Activated CD4-positive, alpha-beta memory T cell treated with anti-CD3 and anti-CD28 coated beads, Interleukin-2, amount 10 ng/mL, durations not matched to agents 7 days and 5 days (primary cell): Measurements from ENCODE around the gene PCNX1. TPM values are rescaled to one million over a fixed set of nuclear protein-coding genes. Genes with fewer than 3 reads are reported as not detected.

Source experiments
- CTCF ChIA-PET: fragments of 350-600 bp; sonication (Branson Sonifier 250); formaldehyde crosslinking; loops from one replicate; lab custom pipeline; 2021; ENCODE audit warnings: antibody characterized with exemption, inconsistent platforms; lab: Charles Lee
- POLR2A ChIA-PET: fragments of 350-600 bp; sonication (Branson Sonifier 250); formaldehyde crosslinking; loops from one replicate; lab custom pipeline; 2021; ENCODE audit warnings: antibody characterized with exemption; lab: Charles Lee
- DNase-seq: peaks from one replicate; pipeline ENCODE4 v3.0.0-alpha.2; 2020
- H3K27ac Mint-ChIP-seq: one replicate; pipeline ENCODE4 v1.8.0; 2021; ENCODE audit warnings: mild to moderate bottlenecking, mixed read lengths
- H3K27me3 Mint-ChIP-seq: one replicate; pipeline ENCODE4 v1.8.0; 2021; ENCODE audit warnings: mixed read lengths
- H3K36me3 Mint-ChIP-seq: one replicate; pipeline ENCODE4 v1.8.0; 2021; ENCODE audit warnings: low read depth, mixed read lengths
- H3K4me1 Mint-ChIP-seq: one replicate; pipeline ENCODE4 v1.8.0; 2021; ENCODE audit warnings: mixed read lengths
- H3K4me3 Mint-ChIP-seq: one replicate; pipeline ENCODE4 v1.8.0; 2021; ENCODE audit warnings: mild to moderate bottlenecking, mixed read lengths
- H3K9me3 Mint-ChIP-seq: one replicate; pipeline ENCODE4 v1.8.0; 2021; ENCODE audit warnings: mixed read lengths
- total RNA-seq, 2 experiments: library from RNA; stranded (reverse); gene quantifications; one replicate each; pipeline ENCODE4 v1.2.3, GENCODE V29; 2021

PCNX1 gene
- total RNA-seq, 2 experiments from 2014 or later, result 56.9 to 60.4 TPM

GRCh38 chr14:70890826-70891659 lies 16.2 kb upstream of the PCNX1 start:
- peaks cover 3% of the 10 kb centered on the region for H3K27me3 Mint-ChIP-seq
- CTCF ChIA-PET, result interaction anchor here (1.2 to 6.1 kb wide), 3 partner anchors 16 to 97 kb away, joined by 3 to 37 read pairs (median 4); partner anchors contain the start of gene PCNX1
- H3K4me1 Mint-ChIP-seq, result peaks cover 92% of the 10 kb centered on the region
- H3K27ac Mint-ChIP-seq, result no peak overlapping the region
- DNase-seq, result no peak
- no peaks in the 10 kb centered on the region for H3K9me3 Mint-ChIP-seq
- POLR2A ChIA-PET, result interaction anchor here (1.3 to 7.2 kb wide), 2 partner anchors 15 to 98 kb away, joined by 3 to 62 read pairs; partner anchors contain the start of gene PCNX1
- H3K36me3 Mint-ChIP-seq, result no peaks in the 10 kb centered on the region
- H3K4me3 Mint-ChIP-seq, result no peak overlapping the region

GRCh38 chr14:70891737-70892136 lies 15.5 kb upstream of the PCNX1 start:
- H3K4me3 Mint-ChIP-seq, result no peak overlapping the region
- DNase-seq, result no peak
- no peak overlapping the region for H3K27ac Mint-ChIP-seq
- H3K27me3 Mint-ChIP-seq, result peaks cover 9% of the 10 kb centered on the region
- ChIA-PET POLR2A (interaction anchor here (7.2 kb wide), 1 partner anchor 15 kb away, joined by 62 read pairs; the partner anchor contains the start of gene PCNX1), CTCF (interaction anchor here (1.2 to 6.1 kb wide), 3 partner anchors 15 to 96 kb away, joined by 3 to 37 read pairs (median 4); partner anchors contain the start of gene PCNX1)
- peaks cover 89% of the 10 kb centered on the region for H3K4me1 Mint-ChIP-seq
- H3K36me3 Mint-ChIP-seq, result peaks cover 5% of the 10 kb centered on the region
- H3K9me3 Mint-ChIP-seq, result peaks cover 4% of the 10 kb centered on the region

GRCh38 chr14:70893062-70893845 lies 14.0 kb upstream of the PCNX1 start:
- ChIA-PET POLR2A (interaction anchor here (1.2 to 7.2 kb wide), 4 partner anchors 13 to 72 kb away, joined by 4 to 62 read pairs (median 10); partner anchors contain the start of gene PCNX1), CTCF (interaction anchor here (1.0 to 6.1 kb wide), 2 partner anchors 13 to 78 kb away, joined by 5 to 37 read pairs; partner anchors contain the start of gene PCNX1)
- peak overlapping the region; percentile 31 for H3K4me3 Mint-ChIP-seq
- peak overlapping the region; percentile 77 for H3K27ac Mint-ChIP-seq
- H3K27me3 Mint-ChIP-seq, result peaks cover 22% of the 10 kb centered on the region
- peaks cover 5% of the 10 kb centered on the region for H3K36me3 Mint-ChIP-seq
- peaks cover 4% of the 10 kb centered on the region for H3K9me3 Mint-ChIP-seq
- H3K4me1 Mint-ChIP-seq, result peaks cover 74% of the 10 kb centered on the region
- DNase-seq, result no peak

GRCh38 chr14:70893858-70894291 lies 13.4 kb upstream of the PCNX1 start:
- DNase-seq, result peak; percentile 19
- peaks cover 4% of the 10 kb centered on the region for H3K9me3 Mint-ChIP-seq
- peaks cover 28% of the 10 kb centered on the region for H3K27me3 Mint-ChIP-seq
- POLR2A ChIA-PET, result interaction anchor here (1.9 to 7.2 kb wide), 4 partner anchors 8 to 72 kb away, joined by 8 to 62 read pairs (median 12); partner anchors contain the start of gene PCNX1
- H3K36me3 Mint-ChIP-seq, result peaks cover 5% of the 10 kb centered on the region
- CTCF ChIA-PET, result interaction anchor here (6.1 kb wide), 1 partner anchor 13 kb away, joined by 37 read pairs; the partner anchor contains the start of gene PCNX1
- peak overlapping the region; percentile 77 for H3K27ac Mint-ChIP-seq
- peaks cover 74% of the 10 kb centered on the region for H3K4me1 Mint-ChIP-seq
- peak overlapping the region; percentile 31 for H3K4me3 Mint-ChIP-seq

- no peak for DNase-seq
- H3K4me1 Mint-ChIP-seq, result peaks cover 66% of the 10 kb centered on the region
- peaks cover 5% of the 10 kb centered on the region for H3K36me3 Mint-ChIP-seq
- CTCF ChIA-PET, result interaction anchor here (1.3 to 1.5 kb wide), 2 partner anchors 10 to 12 kb away, joined by 4 read pairs; partner anchors contain the start of gene PCNX1
- peak overlapping the region; percentile 77 for H3K27ac Mint-ChIP-seq
- peaks cover 31% of the 10 kb centered on the region for H3K27me3 Mint-ChIP-seq
- POLR2A ChIA-PET, result interaction anchor here (1.9 to 7.2 kb wide), 4 partner anchors 9 to 73 kb away, joined by 8 to 62 read pairs (median 12); partner anchors contain the start of gene PCNX1
- H3K4me3 Mint-ChIP-seq, result no peak overlapping the region
- H3K9me3 Mint-ChIP-seq, result peaks cover 4% of the 10 kb centered on the region
These were observed 12.4 kb upstream of the PCNX1 start for GRCh38 chr14:70894868-70895267.

GRCh38 chr14:70896317-70896716 lies 10.9 kb upstream of the PCNX1 start:
- Mint-ChIP-seq H3K4me3 (no peak overlapping the region), H3K9me3 (peaks cover 4% of the 10 kb centered on the region), H3K36me3 (peaks cover 5% of the 10 kb centered on the region), H3K27ac (no peak overlapping the region), H3K4me1 (peaks cover 60% of the 10 kb centered on the region), H3K27me3 (peaks cover 31% of the 10 kb centered on the region)
- no peak for DNase-seq
- CTCF ChIA-PET, result interaction anchor here (1.0 to 1.7 kb wide), 3 partner anchors 9 to 78 kb away, joined by 3 to 5 read pairs (median 3); partner anchors contain the start of gene PCNX1
- POLR2A ChIA-PET, result interaction anchor here (1.0 to 7.2 kb wide), 3 partner anchors 9 to 10 kb away, joined by 3 to 62 read pairs (median 4); partner anchors contain the start of gene PCNX1

GRCh38 chr14:70896981-70897380 lies 10.3 kb upstream of the PCNX1 start:
- peaks cover 5% of the 10 kb centered on the region for H3K36me3 Mint-ChIP-seq
- no peak overlapping the region for H3K27ac Mint-ChIP-seq
- POLR2A ChIA-PET, result interaction anchor here (0.6 to 7.2 kb wide), 4 partner anchors 9 to 109 kb away, joined by 3 to 62 read pairs (median 4); partner anchors contain the start of gene PCNX1
- peaks cover 4% of the 10 kb centered on the region for H3K9me3 Mint-ChIP-seq
- H3K4me3 Mint-ChIP-seq, result no peak overlapping the region
- peaks cover 31% of the 10 kb centered on the region for H3K27me3 Mint-ChIP-seq
- CTCF ChIA-PET, result interaction anchor here (1.1 to 3.0 kb wide), 4 partner anchors 8 to 79 kb away, joined by 3 to 20 read pairs (median 4); partner anchors contain the start of gene PCNX1
- peaks cover 59% of the 10 kb centered on the region for H3K4me1 Mint-ChIP-seq
- DNase-seq, result no peak

- no peak for DNase-seq
- Mint-ChIP-seq H3K4me1 (peaks cover 59% of the 10 kb centered on the region), H3K9me3 (peaks cover 4% of the 10 kb centered on the region), H3K27ac (no peak overlapping the region), H3K4me3 (no peak overlapping the region), H3K36me3 (peaks cover 5% of the 10 kb centered on the region), H3K27me3 (peaks cover 31% of the 10 kb centered on the region)
- POLR2A ChIA-PET, result interaction anchor here (0.6 to 7.2 kb wide), 4 partner anchors 9 to 109 kb away, joined by 3 to 62 read pairs (median 4); partner anchors contain the start of gene PCNX1
- CTCF ChIA-PET, result interaction anchor here (1.1 to 3.0 kb wide), 3 partner anchors 10 to 80 kb away, joined by 4 to 20 read pairs (median 5); partner anchors contain the start of gene PCNX1
These were observed 9.8 kb upstream of the PCNX1 start for GRCh38 chr14:70897464-70897863.

GRCh38 chr14:70898111-70898745 lies 9.0 kb upstream of the PCNX1 start:
- H3K4me1 Mint-ChIP-seq, result peaks cover 57% of the 10 kb centered on the region
- POLR2A ChIA-PET, result interaction anchor here (0.9 to 1.4 kb wide), 2 partner anchors 9 to 11 kb away, joined by 3 to 4 read pairs; partner anchors contain the start of gene PCNX1
- DNase-seq, result no peak
- CTCF ChIA-PET, result interaction anchor here (3.0 kb wide), 1 partner anchor 9 kb away, joined by 20 read pairs; the partner anchor contains the start of gene PCNX1
- H3K27me3 Mint-ChIP-seq, result peaks cover 29% of the 10 kb centered on the region
- H3K9me3 Mint-ChIP-seq, result peaks cover 4% of the 10 kb centered on the region
- no peak overlapping the region for H3K27ac Mint-ChIP-seq
- H3K36me3 Mint-ChIP-seq, result peaks cover 5% of the 10 kb centered on the region
- H3K4me3 Mint-ChIP-seq, result no peak overlapping the region

GRCh38 chr14:70901269-70901668 lies 6.0 kb upstream of the PCNX1 start:
- DNase-seq, result no peak
- H3K4me1 Mint-ChIP-seq, result peaks cover 43% of the 10 kb centered on the region
- POLR2A ChIA-PET, result interaction anchor here (1.0 to 2.9 kb wide), 2 partner anchors 11 to 15 kb away, joined by 3 to 24 read pairs; no protein-coding TSS in a partner anchor
- no peak overlapping the region for H3K4me3 Mint-ChIP-seq
- H3K36me3 Mint-ChIP-seq, result peaks cover 3% of the 10 kb centered on the region
- H3K9me3 Mint-ChIP-seq, result peaks cover 3% of the 10 kb centered on the region
- no peak overlapping the region for H3K27ac Mint-ChIP-seq
- CTCF ChIA-PET, result interaction anchor here (0.7 to 8.2 kb wide), 4 partner anchors 12 to 83 kb away, joined by 4 to 166 read pairs (median 6); no protein-coding TSS in a partner anchor
- peaks cover 35% of the 10 kb centered on the region for H3K27me3 Mint-ChIP-seq

- no peak for DNase-seq
- Mint-ChIP-seq H3K27ac (no peak overlapping the region), H3K4me1 (peaks cover 49% of the 10 kb centered on the region), H3K4me3 (no peak overlapping the region), H3K27me3 (peaks cover 26% of the 10 kb centered on the region), H3K9me3 (no peaks in the 10 kb centered on the region), H3K36me3 (no peaks in the 10 kb centered on the region)
- ChIA-PET POLR2A (interaction anchor here (1.0 to 2.9 kb wide), 2 partner anchors 11 to 16 kb away, joined by 3 to 24 read pairs; no protein-coding TSS in a partner anchor), CTCF (interaction anchor here (1.0 to 8.2 kb wide), 5 partner anchors 13 to 84 kb away, joined by 3 to 166 read pairs (median 5); no protein-coding TSS in a partner anchor)
These were observed 5.1 kb upstream of the PCNX1 start for GRCh38 chr14:70902184-70902583.
